LoVo (cell line): ENCODE data around the gene CGB1.

ENCODE experiments used
- DNase-seq: peaks from one replicate; pipeline ENCODE4 v3.0.0-alpha.2; 2016; ENCODE audit warnings: low spot score

CGB1 gene

GRCh38 chr19:49036815-49037214, at the start of gene CGB1:
CGB1 (minus strand) TSS chr19:49036895; CDS start chr19:49036711, 184 bp downstream.
- peak; percentile 30 for DNase-seq

- no peak for DNase-seq
These were observed 49.6 kb upstream of the CGB1 start for GRCh38 chr19:49086296-49086695.

GRCh38 chr19:49085868-49086232, 49.2 kb upstream of the CGB1 start:
- DNase-seq = no peak

- DNase-seq = peak; percentile 100
These were observed 48.5 kb upstream of the CGB1 start, which contains the start of gene SNRNP70 for GRCh38 chr19:49085020-49085867. SNRNP70 (plus strand) TSS chr19:49085451; CDS start chr19:49086415, 964 bp downstream.

- no peak for DNase-seq
These were observed 47.7 kb upstream of the CGB1 start for GRCh38 chr19:49084206-49085019.

GRCh38 chr19:49081273-49081672, 44.6 kb upstream of the CGB1 start:
- no peak for DNase-seq

GRCh38 chr19:49080392-49080791, 43.7 kb upstream of the CGB1 start:
- no peak for DNase-seq

GRCh38 chr19:49074869-49075268, 38.2 kb upstream of the CGB1 start:
- DNase-seq = peak; percentile 38

- DNase-seq = no peak
These were observed 37.1 kb upstream of the CGB1 start for GRCh38 chr19:49073514-49074378.

GRCh38 chr19:49071860-49072547, 35.3 kb upstream of the CGB1 start:
- DNase-seq = no peak

GRCh38 chr19:49070416-49070815, 33.7 kb upstream of the CGB1 start:
- DNase-seq = no peak

GRCh38 chr19:49069026-49069425, 32.3 kb upstream of the CGB1 start:
- DNase-seq = no peak

- no peak for DNase-seq
These were observed 30.9 kb upstream of the CGB1 start for GRCh38 chr19:49067554-49067953.

- DNase-seq = no peak
These were observed 29.3 kb upstream of the CGB1 start for GRCh38 chr19:49065905-49066512.

GRCh38 chr19:49064768-49065611, 28.3 kb upstream of the CGB1 start, which contains the start of gene NTF4:
NTF4 (minus strand) TSS chr19:49064818; CDS start chr19:49061997, 2,821 bp downstream.
- peak; percentile 56 for DNase-seq

GRCh38 chr19:49064029-49064629, 27.4 kb upstream of the CGB1 start:
- no peak for DNase-seq

- DNase-seq = no peak
These were observed 24.8 kb upstream of the CGB1 start for GRCh38 chr19:49061445-49061844.

- DNase-seq = no peak
These were observed 24.3 kb upstream of the CGB1 start for GRCh38 chr19:49061000-49061399.

- no peak for DNase-seq
These were observed 22.4 kb upstream of the CGB1 start for GRCh38 chr19:49059053-49059452.

GRCh38 chr19:49058562-49058961, 21.9 kb upstream of the CGB1 start:
- DNase-seq = no peak
